HG03097 (cell line): ENCODE measurements around the gene ATAT1.
"Not testable (repeated sequence)": the region's sequence is repeated elsewhere in the genome, so short reads cannot be mapped to it uniquely, and the experiment has no call there.

Experiments used
- ATAC-seq: cut with Tn5 transposase; IDR thresholded peaks from one replicate; pipeline ENCODE4 v1.9.1; 2021; ENCODE audit not compliant: unreplicated experiment, low FRiP score

The ATAT1 gene

GRCh38 chr6:30646450-30647241, 20.0 kb downstream of the ATAT1 start, which contains the start of gene C6orf136:
Gene C6orf136 (plus strand): TSS chr6:30647133. CDS start chr6:30647232, 99 bp downstream.
- peak; percentile 42 for ATAC-seq

- ATAC-seq: peak; percentile 55
These were observed 20.8 kb downstream of the ATAT1 start for GRCh38 chr6:30647242-30648116.

- ATAC-seq: no peak
These were observed 24.5 kb downstream of the ATAT1 start for GRCh38 chr6:30651143-30651542.

- ATAC-seq: no peak
These were observed 28.4 kb downstream of the ATAT1 start for GRCh38 chr6:30654798-30655742.

GRCh38 chr6:30655743-30656094, 29.0 kb downstream of the ATAT1 start:
- no peak for ATAC-seq

GRCh38 chr6:30656513-30656912, 29.8 kb downstream of the ATAT1 start:
- ATAC-seq: no peak

GRCh38 chr6:30657454-30657853, 30.8 kb downstream of the ATAT1 start:
- no peak for ATAC-seq

- ATAC-seq: not testable (repeated sequence)
These were observed 31.2 kb downstream of the ATAT1 start for GRCh38 chr6:30657922-30658321.

GRCh38 chr6:30664994-30665767, 38.5 kb downstream of the ATAT1 start:
- ATAC-seq: no peak

GRCh38 chr6:30666300-30666699, 39.6 kb downstream of the ATAT1 start:
- ATAC-seq: not testable (repeated sequence)

GRCh38 chr6:30670760-30671527, 44.3 kb downstream of the ATAT1 start:
- ATAC-seq: no peak

GRCh38 chr6:30672445-30673253, 46.0 kb downstream of the ATAT1 start, which contains the start of gene DHX16:
Gene DHX16 (minus strand): TSS chr6:30673006. CDS start chr6:30672841, 165 bp downstream.
- ATAC-seq: peak; percentile 80

GRCh38 chr6:30676660-30677285, 50.1 kb downstream of the ATAT1 start:
- no peak for ATAC-seq

- peak; percentile 39 for ATAC-seq
These were observed 52.5 kb downstream of the ATAT1 start for GRCh38 chr6:30678964-30679726.

GRCh38 chr6:30679765-30680535, 53.3 kb downstream of the ATAT1 start:
- no peak for ATAC-seq

- no peak for ATAC-seq
These were observed 55.1 kb downstream of the ATAT1 start for GRCh38 chr6:30681766-30682142.
